SK-N-SH treated with all-trans-retinoic acid at 6 μM for 48 hours (cell line): ENCODE measurements around the gene RNF40.
A peak's percentile ranks its signal among the peaks of the same experiment; 100 is the strongest.

ENCODE experiments used
- ATAC-seq: fragments of 200-7000 bp; cut with Tn5 transposase; 3 replicates; pipeline ENCODE4 v1.9.1; 2020; ENCODE audit warnings: mild to moderate bottlenecking, moderate library complexity
- ARNTL ChIP-seq: fragments of 450-650 bp; formaldehyde crosslinking; IDR thresholded peaks from 2 replicates; pipeline ENCODE4 v1.5.0; 2020; ENCODE audit warnings: low read depth, mild to moderate bottlenecking, moderate library complexity, borderline replicate concordance
- BACH2 ChIP-seq: fragments of 250-450 bp; sonication (Bioruptor Pico); IDR thresholded peaks from 2 replicates; pipeline ENCODE4 v1.9.0; 2021; ENCODE audit warnings: mild to moderate bottlenecking, borderline replicate concordance
- CSDC2 ChIP-seq: fragments of 250-450 bp; sonication (Bioruptor Pico); IDR thresholded peaks from 2 replicates; pipeline ENCODE4 v1.5.0; 2020; ENCODE audit warnings: mild to moderate bottlenecking, moderate library complexity
- ESRRG ChIP-seq: fragments of 250-450 bp; sonication (Bioruptor Pico); IDR thresholded peaks from 2 replicates; pipeline ENCODE4 v1.6.1; 2021; ENCODE audit warnings: mild to moderate bottlenecking
- ISL1 ChIP-seq: fragments of 250-450 bp; sonication (Bioruptor Pico); IDR thresholded peaks from 2 replicates; pipeline ENCODE4 v2.1.2; 2022; ENCODE audit warnings: mild to moderate bottlenecking, moderate library complexity
- OSR1 ChIP-seq: fragments of 250-450 bp; sonication (Bioruptor Pico); IDR thresholded peaks from 2 replicates; pipeline ENCODE4 v1.8.0; 2022; ENCODE audit warnings: moderate library complexity, mild to moderate bottlenecking, inconsistent platforms
- PPARA ChIP-seq: fragments of 250-450 bp; sonication (Bioruptor Pico); IDR thresholded peaks from 2 replicates; pipeline ENCODE4 v1.5.0; 2020; ENCODE audit warnings: mild to moderate bottlenecking, borderline replicate concordance
- RARB ChIP-seq: fragments of 250-450 bp; sonication (Bioruptor Pico); IDR thresholded peaks from 2 replicates; pipeline ENCODE4 v1.8.0; 2021; ENCODE audit warnings: mild to moderate bottlenecking, moderate library complexity
- SNAI2 ChIP-seq: fragments of 250-450 bp; sonication (Bioruptor Pico); IDR thresholded peaks from 2 replicates; pipeline ENCODE4 v1.5.0; 2020; ENCODE audit warnings: mild to moderate bottlenecking, moderate library complexity
- TCF4 ChIP-seq: fragments of 250-450 bp; sonication (Bioruptor Pico); IDR thresholded peaks from 2 replicates; pipeline ENCODE4 v1.8.0; 2021; ENCODE audit warnings: mild to moderate bottlenecking, moderate library complexity, borderline replicate concordance
- TOX ChIP-seq: fragments of 250-450 bp; sonication (Bioruptor Pico); IDR thresholded peaks from 2 replicates; pipeline ENCODE4 v1.8.0; 2021; ENCODE audit warnings: mild to moderate bottlenecking, moderate library complexity, borderline replicate concordance
- ZC3H10 ChIP-seq: fragments of 250-450 bp; sonication (Bioruptor Pico); IDR thresholded peaks from 2 replicates; pipeline ENCODE4 v1.5.1; 2021; ENCODE audit warnings: mild to moderate bottlenecking, moderate library complexity
- ZFP3 ChIP-seq: fragments of 250-450 bp; sonication (Bioruptor Pico); IDR thresholded peaks from 2 replicates; pipeline ENCODE4 v1.5.0; 2020; ENCODE audit warnings: mild to moderate bottlenecking, moderate library complexity
- ZFP30 ChIP-seq: fragments of 450-650 bp; formaldehyde crosslinking; IDR thresholded peaks from 2 replicates; pipeline ENCODE4 v1.5.0; 2022; ENCODE audit warnings: mild to moderate bottlenecking, moderate library complexity
- ZNF565 ChIP-seq: fragments of 450-650 bp; formaldehyde crosslinking; conservative IDR thresholded peaks from 2 replicates; pipeline ENCODE4 v1.5.0; 2020; ENCODE audit warnings: low read depth, mild to moderate bottlenecking, moderate library complexity
- ZNF70 ChIP-seq: fragments of 450-650 bp; formaldehyde crosslinking; IDR thresholded peaks from 2 replicates; pipeline ENCODE4 v1.5.0; 2020; ENCODE audit warnings: mild to moderate bottlenecking, moderate library complexity
- ZNF8 ChIP-seq: fragments of 450-650 bp; formaldehyde crosslinking; IDR thresholded peaks from 2 replicates; pipeline ENCODE4 v1.5.0; 2020; ENCODE audit warnings: mild to moderate bottlenecking, moderate library complexity
- TF ChIP-seq, protein P1 (sequence below): fragments of 250-450 bp; sonication (Bioruptor Pico); IDR thresholded peaks from 2 replicates; pipeline ENCODE4 v1.8.0; 2020; ENCODE audit warnings: mild to moderate bottlenecking, moderate library complexity, borderline replicate concordance
- TF ChIP-seq, protein P2 (sequence below): fragments of 250-450 bp; sonication (Bioruptor Pico); IDR thresholded peaks from 2 replicates; pipeline ENCODE4 v1.8.0; 2021; ENCODE audit warnings: low read depth, mild to moderate bottlenecking, moderate library complexity, borderline replicate concordance
- TF ChIP-seq, protein P3 (sequence below): fragments of 250-450 bp; sonication (Bioruptor Pico); IDR thresholded peaks from 2 replicates; pipeline ENCODE4 v1.5.1; 2021; ENCODE audit warnings: mild to moderate bottlenecking, moderate library complexity
- TF ChIP-seq, protein P4 (sequence below): fragments of 250-450 bp; sonication (Bioruptor Pico); IDR thresholded peaks from 2 replicates; pipeline ENCODE4 v1.5.0; 2020; ENCODE audit warnings: mild to moderate bottlenecking, moderate library complexity

The RNF40 gene

DNA sequence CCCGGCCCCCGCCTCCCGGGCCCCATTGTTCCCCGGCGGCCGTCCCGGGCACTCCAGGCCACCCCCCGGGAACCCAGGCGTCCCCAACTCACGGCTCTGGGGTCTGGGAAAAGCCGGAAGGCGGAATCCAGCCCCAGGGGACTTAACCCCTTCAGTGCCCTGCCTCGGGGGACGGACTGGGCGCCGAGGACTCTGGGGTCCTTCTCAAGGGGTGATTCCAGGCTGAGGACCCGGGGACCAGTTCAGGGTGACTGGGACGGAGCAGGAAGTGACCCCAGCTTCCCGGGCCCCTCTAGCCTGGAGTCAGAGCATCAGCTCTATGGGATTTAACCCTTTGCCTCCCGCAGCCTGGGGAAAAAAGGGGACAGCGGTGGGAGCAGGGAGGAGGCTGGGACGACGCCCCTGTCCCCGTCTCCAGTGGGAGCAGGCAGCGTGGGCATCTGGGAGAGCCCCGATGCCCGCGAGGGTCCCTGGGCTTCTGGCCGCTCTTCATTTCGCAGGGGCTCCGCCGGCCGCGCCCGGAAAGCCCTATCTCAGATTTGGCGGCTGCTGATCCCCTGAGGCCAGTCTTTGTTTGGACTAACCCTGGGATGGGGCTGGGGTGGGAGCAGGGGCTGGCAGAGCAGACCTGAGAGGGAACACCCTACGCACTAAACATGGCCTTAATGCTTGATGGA is 25.0 kb downstream of the RNF40 start, which contains the start of gene ZNF629:
Gene ZNF629, minus strand, starts transcription at position 270 of the 677 bp plus-strand sequence. CDS start 2,723 bp downstream, outside the sequence.
- TF ChIP-seq ZNF70 (CRISPR knock-in tag) (no peak), ARNTL (CRISPR knock-in tag) (no peak), ZFP30 (no peak), TCF4 (CRISPR knock-in tag) (no peak), ESRRG (CRISPR knock-in tag) (no peak), ISL1 (CRISPR knock-in tag) (no peak), TOX (no peak), ZC3H10 (no peak), SNAI2 (CRISPR knock-in tag) (no peak), ZFP3 (no peak), ZNF565 (CRISPR knock-in tag) (no peak), OSR1 (CRISPR knock-in tag) (no peak), ZNF8 (no peak), CSDC2 (CRISPR knock-in tag) (no peak)
- TF ChIP-seq, protein P1, sequence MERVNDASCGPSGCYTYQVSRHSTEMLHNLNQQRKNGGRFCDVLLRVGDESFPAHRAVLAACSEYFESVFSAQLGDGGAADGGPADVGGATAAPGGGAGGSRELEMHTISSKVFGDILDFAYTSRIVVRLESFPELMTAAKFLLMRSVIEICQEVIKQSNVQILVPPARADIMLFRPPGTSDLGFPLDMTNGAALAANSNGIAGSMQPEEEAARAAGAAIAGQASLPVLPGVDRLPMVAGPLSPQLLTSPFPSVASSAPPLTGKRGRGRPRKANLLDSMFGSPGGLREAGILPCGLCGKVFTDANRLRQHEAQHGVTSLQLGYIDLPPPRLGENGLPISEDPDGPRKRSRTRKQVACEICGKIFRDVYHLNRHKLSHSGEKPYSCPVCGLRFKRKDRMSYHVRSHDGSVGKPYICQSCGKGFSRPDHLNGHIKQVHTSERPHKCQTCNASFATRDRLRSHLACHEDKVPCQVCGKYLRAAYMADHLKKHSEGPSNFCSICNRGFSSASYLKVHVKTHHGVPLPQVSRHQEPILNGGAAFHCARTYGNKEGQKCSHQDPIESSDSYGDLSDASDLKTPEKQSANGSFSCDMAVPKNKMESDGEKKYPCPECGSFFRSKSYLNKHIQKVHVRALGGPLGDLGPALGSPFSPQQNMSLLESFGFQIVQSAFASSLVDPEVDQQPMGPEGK (CRISPR knock-in tag), result no peak
- TF ChIP-seq, protein P2, sequence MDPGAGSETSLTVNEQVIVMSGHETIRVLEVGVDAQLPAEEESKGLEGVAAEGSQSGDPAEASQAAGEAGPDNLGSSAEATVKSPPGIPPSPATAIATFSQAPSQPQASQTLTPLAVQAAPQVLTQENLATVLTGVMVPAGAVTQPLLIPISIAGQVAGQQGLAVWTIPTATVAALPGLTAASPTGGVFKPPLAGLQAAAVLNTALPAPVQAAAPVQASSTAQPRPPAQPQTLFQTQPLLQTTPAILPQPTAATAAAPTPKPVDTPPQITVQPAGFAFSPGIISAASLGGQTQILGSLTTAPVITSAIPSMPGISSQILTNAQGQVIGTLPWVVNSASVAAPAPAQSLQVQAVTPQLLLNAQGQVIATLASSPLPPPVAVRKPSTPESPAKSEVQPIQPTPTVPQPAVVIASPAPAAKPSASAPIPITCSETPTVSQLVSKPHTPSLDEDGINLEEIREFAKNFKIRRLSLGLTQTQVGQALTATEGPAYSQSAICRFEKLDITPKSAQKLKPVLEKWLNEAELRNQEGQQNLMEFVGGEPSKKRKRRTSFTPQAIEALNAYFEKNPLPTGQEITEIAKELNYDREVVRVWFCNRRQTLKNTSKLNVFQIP (CRISPR knock-in tag), result no peak
- TF ChIP-seq, protein P3, sequence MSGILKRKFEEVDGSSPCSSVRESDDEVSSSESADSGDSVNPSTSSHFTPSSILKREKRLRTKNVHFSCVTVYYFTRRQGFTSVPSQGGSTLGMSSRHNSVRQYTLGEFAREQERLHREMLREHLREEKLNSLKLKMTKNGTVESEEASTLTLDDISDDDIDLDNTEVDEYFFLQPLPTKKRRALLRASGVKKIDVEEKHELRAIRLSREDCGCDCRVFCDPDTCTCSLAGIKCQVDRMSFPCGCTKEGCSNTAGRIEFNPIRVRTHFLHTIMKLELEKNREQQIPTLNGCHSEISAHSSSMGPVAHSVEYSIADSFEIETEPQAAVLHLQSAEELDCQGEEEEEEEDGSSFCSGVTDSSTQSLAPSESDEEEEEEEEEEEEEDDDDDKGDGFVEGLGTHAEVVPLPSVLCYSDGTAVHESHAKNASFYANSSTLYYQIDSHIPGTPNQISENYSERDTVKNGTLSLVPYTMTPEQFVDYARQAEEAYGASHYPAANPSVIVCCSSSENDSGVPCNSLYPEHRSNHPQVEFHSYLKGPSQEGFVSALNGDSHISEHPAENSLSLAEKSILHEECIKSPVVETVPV (CRISPR knock-in tag), result no peak
- peak; percentile 83 for ATAC-seq

DNA sequence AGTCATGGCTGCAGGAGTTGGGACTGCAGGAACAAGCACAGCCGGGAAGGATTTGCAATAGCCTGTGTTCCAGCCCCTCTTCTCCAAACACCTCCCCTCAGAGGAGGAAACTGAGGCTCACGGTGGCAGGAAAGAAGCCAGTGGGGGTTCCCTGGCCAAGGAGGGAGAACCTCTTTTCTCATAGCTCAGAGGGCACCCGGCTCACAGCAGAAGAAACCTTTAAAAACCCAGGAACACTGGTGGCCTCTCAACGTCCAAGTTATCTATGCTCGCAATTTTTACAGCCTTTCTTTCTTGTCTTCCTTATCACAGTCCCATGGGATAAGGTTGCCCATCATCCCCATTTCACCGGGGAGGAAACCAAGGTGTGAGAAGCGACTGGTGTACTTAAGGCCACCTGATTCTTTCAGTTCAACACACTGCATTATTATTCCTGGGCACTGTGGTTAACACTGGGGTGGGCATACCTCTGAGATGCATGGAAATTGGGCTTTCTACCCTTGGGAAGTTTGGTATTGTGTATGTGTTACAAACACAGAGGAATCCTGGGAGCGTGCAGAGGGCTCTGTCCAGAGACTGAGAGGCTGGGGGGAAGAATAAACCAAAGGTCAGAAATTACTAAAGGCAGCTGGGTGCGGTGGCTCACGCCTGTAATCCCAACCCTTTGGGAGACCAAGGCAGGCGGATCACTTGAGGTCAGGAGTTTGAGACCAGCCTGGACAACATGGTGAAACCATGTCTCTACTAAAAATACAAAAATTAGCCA is 25.7 kb downstream of the RNF40 start:
- peak; percentile 2; the same call in 1 of the 3 replicates for ATAC-seq
- TF ChIP-seq ZNF70 (CRISPR knock-in tag) (no peak), ZFP30 (no peak), RARB (CRISPR knock-in tag) (no peak), TCF4 (CRISPR knock-in tag) (no peak), TOX (no peak), PPARA (CRISPR knock-in tag) (no peak), OSR1 (CRISPR knock-in tag) (no peak), SNAI2 (CRISPR knock-in tag) (no peak), ZNF565 (CRISPR knock-in tag) (no peak), BACH2 (CRISPR knock-in tag) (no peak)
- TF ChIP-seq, protein P3 (CRISPR knock-in tag), result no peak
- TF ChIP-seq, protein P4, sequence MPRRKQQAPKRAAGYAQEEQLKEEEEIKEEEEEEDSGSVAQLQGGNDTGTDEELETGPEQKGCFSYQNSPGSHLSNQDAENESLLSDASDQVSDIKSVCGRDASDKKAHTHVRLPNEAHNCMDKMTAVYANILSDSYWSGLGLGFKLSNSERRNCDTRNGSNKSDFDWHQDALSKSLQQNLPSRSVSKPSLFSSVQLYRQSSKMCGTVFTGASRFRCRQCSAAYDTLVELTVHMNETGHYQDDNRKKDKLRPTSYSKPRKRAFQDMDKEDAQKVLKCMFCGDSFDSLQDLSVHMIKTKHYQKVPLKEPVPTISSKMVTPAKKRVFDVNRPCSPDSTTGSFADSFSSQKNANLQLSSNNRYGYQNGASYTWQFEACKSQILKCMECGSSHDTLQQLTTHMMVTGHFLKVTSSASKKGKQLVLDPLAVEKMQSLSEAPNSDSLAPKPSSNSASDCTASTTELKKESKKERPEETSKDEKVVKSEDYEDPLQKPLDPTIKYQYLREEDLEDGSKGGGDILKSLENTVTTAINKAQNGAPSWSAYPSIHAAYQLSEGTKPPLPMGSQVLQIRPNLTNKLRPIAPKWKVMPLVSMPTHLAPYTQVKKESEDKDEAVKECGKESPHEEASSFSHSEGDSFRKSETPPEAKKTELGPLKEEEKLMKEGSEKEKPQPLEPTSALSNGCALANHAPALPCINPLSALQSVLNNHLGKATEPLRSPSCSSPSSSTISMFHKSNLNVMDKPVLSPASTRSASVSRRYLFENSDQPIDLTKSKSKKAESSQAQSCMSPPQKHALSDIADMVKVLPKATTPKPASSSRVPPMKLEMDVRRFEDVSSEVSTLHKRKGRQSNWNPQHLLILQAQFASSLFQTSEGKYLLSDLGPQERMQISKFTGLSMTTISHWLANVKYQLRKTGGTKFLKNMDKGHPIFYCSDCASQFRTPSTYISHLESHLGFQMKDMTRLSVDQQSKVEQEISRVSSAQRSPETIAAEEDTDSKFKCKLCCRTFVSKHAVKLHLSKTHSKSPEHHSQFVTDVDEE, result no peak
